Measurements from ENCODE around the gene RAPGEF3. TPM values are rescaled to one million over a fixed set of nuclear protein-coding genes. Genes with fewer than 3 reads are reported as not detected.

The RAPGEF3 gene
- total RNA-seq, 2 experiments from 2014 or later = 0.94 to 1.1 TPM

DNA sequence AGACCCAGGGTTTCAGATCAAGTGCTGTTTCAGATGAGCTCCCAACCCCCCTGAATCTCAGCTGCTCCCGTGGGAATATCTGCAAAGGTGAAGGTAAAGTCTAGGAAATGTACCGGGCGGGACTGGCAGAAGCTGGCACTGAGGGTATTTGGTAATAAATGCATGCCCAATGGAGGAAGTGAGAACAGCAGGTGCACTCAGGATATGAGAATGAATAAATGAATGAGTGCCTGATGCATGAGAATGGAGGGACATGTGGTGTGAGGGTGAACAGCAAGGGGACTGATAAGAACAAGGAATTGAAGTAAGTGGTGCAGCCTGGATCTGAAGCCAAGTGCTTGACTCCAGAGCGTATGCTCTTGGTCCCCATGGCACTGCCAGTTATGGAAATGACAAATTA lies 11.6 kb downstream of the RAPGEF3 start:
- DNase-seq (no peak), ATAC-seq (ENCODE audit: low read depth) (no peak)
- Mint-ChIP-seq H3K4me3 (no peak overlapping the region), H3K27me3 (peaks cover 14% of the 10 kb centered on the region), H3K27ac (no peak overlapping the region), H3K4me1 (peaks cover 4% of the 10 kb centered on the region), H3K36me3 (no peaks in the 10 kb centered on the region), H3K9me3 (no peaks in the 10 kb centered on the region)
- POLR2A ChIA-PET = no interaction called here

DNA sequence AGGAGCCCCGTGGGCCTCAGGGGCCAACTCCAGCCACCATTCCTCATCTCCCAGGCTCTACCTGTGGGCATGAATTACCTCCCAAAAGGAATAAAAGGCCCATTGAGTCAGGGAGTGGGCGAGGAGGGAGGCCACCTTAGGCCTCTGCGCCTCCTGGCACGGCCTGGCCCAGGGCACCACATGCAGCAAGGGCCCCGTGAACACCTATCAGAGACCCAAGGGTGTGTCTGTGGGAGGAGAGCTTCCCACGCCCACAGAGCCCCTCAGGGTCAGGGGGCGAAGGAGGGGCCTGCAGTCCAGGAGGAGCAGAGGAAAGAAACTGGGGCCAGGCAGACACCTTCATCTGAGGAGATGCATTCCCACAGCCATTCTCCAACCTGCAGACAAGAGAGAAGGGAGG lies 12.2 kb downstream of the RAPGEF3 start:
- POLR2A ChIA-PET = no interaction called here
- Mint-ChIP-seq H3K4me3 (no peak overlapping the region), H3K27ac (no peak overlapping the region), H3K4me1 (peaks cover 6% of the 10 kb centered on the region), H3K9me3 (no peaks in the 10 kb centered on the region), H3K27me3 (peaks cover 14% of the 10 kb centered on the region), H3K36me3 (no peaks in the 10 kb centered on the region)
- no peak for DNase-seq
- ATAC-seq (ENCODE audit: low read depth) = no peak

DNA sequence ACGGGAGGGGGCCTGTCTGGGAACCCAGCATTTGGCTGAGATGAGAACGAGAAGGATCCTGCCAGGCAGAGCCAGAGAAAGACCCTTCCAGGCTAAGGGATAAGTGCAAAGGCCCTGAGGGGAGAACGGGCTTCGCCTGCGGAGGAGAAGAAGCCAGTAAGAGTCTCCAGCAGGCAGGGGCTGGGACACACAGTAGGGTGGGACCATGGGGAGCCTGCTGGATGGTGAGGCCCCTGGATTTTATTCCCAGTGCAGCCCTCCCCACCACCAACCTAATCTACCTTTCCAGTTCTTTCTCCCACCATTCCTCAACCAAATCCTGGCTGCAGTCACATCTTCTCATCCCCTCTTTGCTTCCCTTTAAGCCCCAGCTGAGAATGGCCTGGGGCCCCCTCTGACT lies 12.6 kb downstream of the RAPGEF3 start:
- POLR2A ChIA-PET = no interaction called here
- Mint-ChIP-seq H3K4me3 (no peak overlapping the region), H3K36me3 (no peaks in the 10 kb centered on the region), H3K27me3 (peaks cover 14% of the 10 kb centered on the region), H3K27ac (no peak overlapping the region), H3K4me1 (peaks cover 10% of the 10 kb centered on the region), H3K9me3 (no peaks in the 10 kb centered on the region)
- DNase-seq = no peak
- no peak for ATAC-seq (ENCODE audit: low read depth)

DNA sequence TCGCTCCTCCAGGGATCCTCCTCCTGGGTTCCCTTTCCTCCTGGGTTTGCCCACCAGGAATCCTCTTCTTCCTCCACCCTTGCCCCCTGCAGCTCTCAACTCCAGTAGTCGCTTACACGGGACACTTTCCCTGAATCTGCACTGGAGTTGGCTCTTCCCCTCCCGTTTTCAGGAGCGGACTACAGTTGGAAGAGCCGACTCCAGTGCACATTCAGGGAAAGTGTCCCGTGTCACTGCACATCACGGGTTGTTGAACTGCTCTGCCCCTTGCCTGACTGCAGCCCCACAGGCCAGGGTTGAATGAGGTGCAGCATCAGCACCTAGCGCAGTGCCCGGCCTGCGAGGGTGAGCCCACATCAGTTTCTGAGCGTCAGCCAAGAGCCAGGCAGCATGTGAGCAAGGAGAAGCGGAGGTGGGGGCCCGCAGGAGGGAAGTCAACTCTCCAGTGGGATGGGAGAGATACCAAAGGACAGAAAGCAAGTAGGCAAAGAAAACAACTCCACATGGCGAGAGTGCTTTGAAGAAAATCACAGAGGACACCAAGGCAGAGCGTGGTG lies 13.1 kb downstream of the RAPGEF3 start:
- peaks cover 10% of the 10 kb centered on the region for H3K4me1 Mint-ChIP-seq
- peaks cover 14% of the 10 kb centered on the region for H3K27me3 Mint-ChIP-seq
- H3K4me3 Mint-ChIP-seq = no peak overlapping the region
- H3K36me3 Mint-ChIP-seq = no peaks in the 10 kb centered on the region
- ATAC-seq (ENCODE audit: low read depth) (no peak), DNase-seq (no peak)
- POLR2A ChIA-PET = interaction anchor here (0.7 to 4.8 kb wide), 2 partner anchors 21 to 68 kb away, joined by 3 to 37 read pairs; no protein-coding TSS in a partner anchor
- H3K27ac Mint-ChIP-seq = no peak overlapping the region
- H3K9me3 Mint-ChIP-seq = no peaks in the 10 kb centered on the region

DNA sequence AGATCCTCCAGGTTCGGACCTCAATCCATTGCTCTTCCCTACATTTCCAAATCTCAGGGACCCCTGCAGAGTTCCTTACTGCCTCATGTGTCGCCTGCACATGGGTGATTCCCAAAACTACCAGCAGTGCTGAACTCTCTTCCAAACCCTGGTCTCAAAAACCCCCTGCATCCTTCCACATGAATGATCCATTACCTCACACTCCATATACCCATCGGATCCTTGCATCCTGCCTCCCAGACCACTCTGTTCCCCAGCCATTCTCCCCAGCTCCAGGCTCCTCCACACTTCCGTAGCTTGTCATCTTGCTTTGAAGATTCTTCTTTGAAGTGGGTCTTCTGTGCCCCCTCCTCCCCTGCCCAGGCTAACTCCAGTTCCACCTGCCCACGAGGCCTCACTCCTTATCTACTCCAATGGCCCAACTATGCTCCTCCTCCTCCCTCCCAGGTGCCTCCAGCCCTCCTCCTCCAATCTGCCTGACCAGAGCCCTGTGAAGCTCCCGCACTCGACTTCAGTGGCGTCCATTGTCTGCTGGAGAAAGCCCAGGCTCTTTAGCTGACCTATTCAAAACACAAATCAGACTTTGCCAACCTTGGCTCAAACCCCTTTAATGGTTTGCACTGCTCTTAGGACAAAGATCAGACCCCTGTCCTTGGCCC lies 13.8 kb downstream of the RAPGEF3 start:
- Mint-ChIP-seq H3K36me3 (no peaks in the 10 kb centered on the region), H3K27me3 (peaks cover 14% of the 10 kb centered on the region), H3K27ac (no peak overlapping the region), H3K4me3 (no peak overlapping the region), H3K9me3 (no peaks in the 10 kb centered on the region), H3K4me1 (peaks cover 10% of the 10 kb centered on the region)
- ATAC-seq (ENCODE audit: low read depth) = no peak
- DNase-seq = no peak
- POLR2A ChIA-PET = interaction anchor here (0.6 to 4.8 kb wide), 5 partner anchors 22 to 92 kb away, joined by 3 to 37 read pairs (median 4); no protein-coding TSS in a partner anchor

DNA sequence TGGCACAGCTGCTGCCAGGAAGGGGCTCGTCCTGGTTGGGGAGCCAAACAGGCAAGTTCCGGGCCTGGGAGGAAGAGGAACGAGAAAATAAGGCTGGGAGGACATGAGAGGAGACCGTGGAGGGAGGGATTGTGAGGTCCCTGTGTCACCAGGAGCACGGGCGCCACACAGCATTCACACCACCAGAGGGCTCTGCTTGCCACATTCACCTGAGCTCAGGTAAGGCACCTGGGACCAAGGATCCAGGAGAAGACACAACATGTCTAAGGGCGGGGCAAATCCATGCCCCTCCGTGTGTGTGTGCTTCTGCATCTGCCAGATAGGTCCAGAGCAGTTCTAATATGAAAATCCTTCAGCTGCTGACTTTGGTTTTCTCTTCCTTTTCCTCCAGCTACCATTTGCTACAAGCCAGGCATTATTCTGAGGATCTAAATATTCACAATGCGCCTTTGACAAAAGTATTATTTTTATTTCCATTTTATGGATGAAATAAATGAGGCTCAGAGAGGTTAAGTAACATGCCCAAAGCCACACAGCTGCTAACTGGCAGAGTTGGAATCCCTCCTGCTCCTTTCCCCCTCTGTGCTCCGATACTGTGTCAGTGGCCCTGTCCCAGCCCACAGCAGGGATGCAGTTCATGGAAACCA lies 14.6 kb downstream of the RAPGEF3 start:
- peak; percentile 67 for DNase-seq
- Mint-ChIP-seq H3K36me3 (no peaks in the 10 kb centered on the region), H3K27ac (no peak overlapping the region), H3K4me1 (peaks cover 16% of the 10 kb centered on the region), H3K27me3 (peaks cover 14% of the 10 kb centered on the region), H3K9me3 (no peaks in the 10 kb centered on the region), H3K4me3 (no peak overlapping the region)
- POLR2A ChIA-PET = interaction anchor here (0.6 to 4.8 kb wide), 5 partner anchors 22 to 93 kb away, joined by 3 to 37 read pairs (median 4); partner anchors contain the start of gene SLC48A1
- peak; percentile 28 for ATAC-seq (ENCODE audit: low read depth)

DNA sequence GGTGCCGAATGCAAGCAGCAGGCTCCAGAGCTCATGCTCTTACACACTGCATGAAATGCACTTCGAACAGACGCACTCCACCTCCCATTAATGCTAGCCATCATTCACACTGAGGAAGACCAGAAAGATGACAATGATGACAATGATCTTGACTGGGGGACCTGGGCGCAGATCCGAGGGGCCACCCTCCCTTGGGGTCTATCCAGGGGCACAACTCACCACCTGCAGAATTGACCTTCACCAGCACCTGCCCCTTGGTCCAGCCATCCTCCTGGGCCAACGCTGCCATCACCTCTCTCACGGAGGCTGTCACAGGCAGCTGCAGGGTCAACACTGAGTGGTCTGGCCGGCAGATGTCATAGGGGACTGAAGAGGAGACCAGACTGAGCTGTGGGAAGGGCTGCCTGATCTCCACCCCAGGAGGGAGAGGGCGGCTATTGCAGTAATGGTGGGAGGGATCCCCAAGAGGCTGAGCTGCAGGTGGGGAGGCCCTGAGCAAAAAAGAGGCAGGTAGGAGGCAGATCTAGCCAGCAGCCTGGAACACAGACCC lies 15.3 kb downstream of the RAPGEF3 start:
- no peaks in the 10 kb centered on the region for H3K9me3 Mint-ChIP-seq
- no peak overlapping the region for H3K27ac Mint-ChIP-seq
- DNase-seq (no peak), ATAC-seq (ENCODE audit: low read depth) (no peak)
- POLR2A ChIA-PET = interaction anchor here (0.6 to 4.8 kb wide), 6 partner anchors 23 to 94 kb away, joined by 3 to 37 read pairs (median 4); partner anchors contain the start of gene SLC48A1
- H3K4me1 Mint-ChIP-seq = peaks cover 16% of the 10 kb centered on the region
- H3K36me3 Mint-ChIP-seq = no peaks in the 10 kb centered on the region
- peaks cover 14% of the 10 kb centered on the region for H3K27me3 Mint-ChIP-seq
- no peak overlapping the region for H3K4me3 Mint-ChIP-seq

DNA sequence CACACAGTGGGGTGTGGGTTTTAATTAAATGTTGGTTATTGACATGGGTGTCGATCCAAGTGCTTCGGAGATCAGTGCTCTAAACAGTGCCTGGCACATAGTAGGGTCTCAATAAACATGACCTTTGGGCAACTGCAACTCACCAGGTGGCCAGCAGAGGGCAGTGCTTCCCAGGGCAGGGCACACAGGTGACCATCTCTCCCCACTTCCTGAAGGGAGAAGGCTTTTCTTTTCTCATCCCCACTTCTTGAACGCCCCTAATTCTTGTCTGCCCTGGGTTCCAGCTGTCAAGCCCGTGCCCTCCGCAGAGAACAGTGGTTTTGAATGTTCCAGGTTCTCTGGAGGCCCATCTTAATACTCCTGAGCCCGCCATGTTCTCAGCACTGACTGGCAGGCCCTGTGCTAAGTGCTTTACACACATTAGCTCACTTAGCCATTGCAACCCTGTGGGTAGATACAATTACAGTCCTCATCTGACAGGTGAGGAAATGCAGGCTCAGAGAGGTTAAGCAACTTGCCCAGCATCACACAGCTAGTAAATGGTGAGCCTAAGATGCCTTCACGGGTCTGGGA lies 16.3 kb downstream of the RAPGEF3 start:
- Mint-ChIP-seq H3K4me3 (no peak overlapping the region), H3K27ac (no peak overlapping the region), H3K9me3 (no peaks in the 10 kb centered on the region), H3K27me3 (peaks cover 14% of the 10 kb centered on the region), H3K4me1 (peaks cover 16% of the 10 kb centered on the region), H3K36me3 (no peaks in the 10 kb centered on the region)
- ATAC-seq (ENCODE audit: low read depth) = peak; percentile 23
- DNase-seq = peak; percentile 84
- POLR2A ChIA-PET = interaction anchor here (0.6 to 4.8 kb wide), 9 partner anchors 14 to 96 kb away, joined by 3 to 37 read pairs (median 4); no protein-coding TSS in a partner anchor

DNA sequence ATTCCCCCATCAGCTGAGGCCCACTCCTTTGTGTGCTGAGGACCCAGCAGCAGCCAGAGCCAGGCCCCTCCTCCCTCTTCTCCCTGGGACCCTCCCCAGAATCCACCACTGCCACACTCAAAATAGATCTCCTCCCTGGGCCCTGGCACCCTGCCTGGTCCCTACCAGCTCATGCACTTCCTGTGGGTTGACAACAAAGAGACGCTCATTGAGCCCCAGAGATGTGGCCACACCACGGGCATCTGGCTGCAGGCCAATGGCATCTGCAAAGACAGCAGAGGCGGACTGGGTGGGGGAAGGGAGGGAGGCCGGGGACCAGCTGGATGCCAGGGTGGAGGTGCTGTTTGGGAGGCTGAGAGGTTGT lies 17.4 kb downstream of the RAPGEF3 start:
- Mint-ChIP-seq H3K4me3 (no peak overlapping the region), H3K27ac (no peak overlapping the region), H3K36me3 (no peaks in the 10 kb centered on the region), H3K9me3 (no peaks in the 10 kb centered on the region), H3K4me1 (peaks cover 19% of the 10 kb centered on the region), H3K27me3 (peaks cover 14% of the 10 kb centered on the region)
- POLR2A ChIA-PET = interaction anchor here (0.7 to 4.8 kb wide), 8 partner anchors 8 to 97 kb away, joined by 3 to 37 read pairs (median 4); partner anchors contain the start of genes ENDOU and SLC48A1
- ATAC-seq (ENCODE audit: low read depth) = peak; percentile 54
- DNase-seq = peak; percentile 55

DNA sequence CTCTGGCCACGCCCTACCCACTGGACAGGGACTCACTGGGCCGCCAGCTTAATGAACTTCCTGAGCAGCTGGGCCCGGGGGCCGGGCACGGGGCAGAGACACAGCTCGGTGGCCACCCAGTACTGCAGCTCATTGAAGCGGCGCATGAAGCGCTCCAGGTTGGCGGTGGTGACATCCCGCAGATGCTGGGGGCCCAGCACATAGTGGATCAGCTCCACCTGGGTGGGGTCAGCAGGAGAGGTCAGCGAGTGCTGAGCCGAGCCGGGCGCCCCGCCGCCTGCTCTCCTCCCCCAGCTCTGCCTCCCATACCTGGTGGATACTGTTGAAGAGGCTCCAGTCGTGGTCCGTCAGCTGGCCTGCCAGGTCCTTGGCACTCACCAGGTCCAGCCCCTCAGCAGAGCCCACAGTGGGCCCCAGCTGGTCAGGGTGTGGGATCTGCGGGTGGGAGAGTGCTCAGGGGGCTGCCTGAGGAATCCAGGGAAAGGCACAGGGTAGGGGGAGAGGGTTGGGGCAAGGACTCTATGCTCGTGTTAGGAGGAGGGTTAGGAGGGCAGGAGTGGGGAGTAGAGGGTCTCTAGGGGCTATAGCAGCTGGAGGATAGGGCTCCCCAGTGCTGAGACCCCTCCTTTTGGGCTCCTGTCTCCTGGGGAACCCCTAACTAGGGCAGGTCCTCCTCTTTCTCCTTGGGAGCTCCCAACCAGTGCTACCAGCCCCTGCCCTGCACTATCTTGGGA lies 17.9 kb downstream of the RAPGEF3 start:
- ATAC-seq (ENCODE audit: low read depth) (no peak), DNase-seq (no peak)
- Mint-ChIP-seq H3K27me3 (peaks cover 12% of the 10 kb centered on the region), H3K9me3 (no peaks in the 10 kb centered on the region), H3K36me3 (no peaks in the 10 kb centered on the region), H3K4me3 (no peak overlapping the region), H3K27ac (no peak overlapping the region), H3K4me1 (peaks cover 19% of the 10 kb centered on the region)
- POLR2A ChIA-PET = interaction anchor here (0.7 to 4.8 kb wide), 8 partner anchors 8 to 98 kb away, joined by 3 to 37 read pairs (median 4); partner anchors contain the start of genes ENDOU and SLC48A1

DNA sequence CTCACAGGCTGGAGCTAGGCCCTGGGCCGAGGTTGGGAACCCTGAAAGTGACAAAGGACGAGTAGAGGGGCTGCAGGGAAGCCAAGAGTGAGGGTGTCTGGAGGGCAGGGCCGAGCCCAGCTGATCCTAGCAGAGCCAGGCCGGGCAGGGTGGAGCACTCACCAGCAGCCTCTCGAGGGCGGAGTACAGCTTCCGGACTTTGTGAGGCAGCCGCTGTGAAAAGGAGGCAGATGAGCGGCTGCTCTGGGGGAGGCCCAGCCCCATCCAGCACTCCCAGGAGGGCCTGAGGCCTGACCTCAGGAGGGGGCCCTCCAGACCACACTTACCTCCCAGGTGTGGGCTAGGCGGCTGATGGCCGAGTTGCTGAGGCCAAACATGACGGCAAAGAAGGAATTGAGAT lies 18.7 kb downstream of the RAPGEF3 start:
- no peak overlapping the region for H3K27ac Mint-ChIP-seq
- DNase-seq = no peak
- H3K9me3 Mint-ChIP-seq = no peaks in the 10 kb centered on the region
- no peak for ATAC-seq (ENCODE audit: low read depth)
- no peak overlapping the region for H3K4me3 Mint-ChIP-seq
- H3K4me1 Mint-ChIP-seq = peaks cover 19% of the 10 kb centered on the region
- POLR2A ChIA-PET = interaction anchor here (1.2 to 2.3 kb wide), 3 partner anchors 33 to 98 kb away, joined by 3 to 8 read pairs (median 7); partner anchors contain the start of gene SLC48A1
- peaks cover 10% of the 10 kb centered on the region for H3K27me3 Mint-ChIP-seq
- H3K36me3 Mint-ChIP-seq = no peaks in the 10 kb centered on the region

DNA sequence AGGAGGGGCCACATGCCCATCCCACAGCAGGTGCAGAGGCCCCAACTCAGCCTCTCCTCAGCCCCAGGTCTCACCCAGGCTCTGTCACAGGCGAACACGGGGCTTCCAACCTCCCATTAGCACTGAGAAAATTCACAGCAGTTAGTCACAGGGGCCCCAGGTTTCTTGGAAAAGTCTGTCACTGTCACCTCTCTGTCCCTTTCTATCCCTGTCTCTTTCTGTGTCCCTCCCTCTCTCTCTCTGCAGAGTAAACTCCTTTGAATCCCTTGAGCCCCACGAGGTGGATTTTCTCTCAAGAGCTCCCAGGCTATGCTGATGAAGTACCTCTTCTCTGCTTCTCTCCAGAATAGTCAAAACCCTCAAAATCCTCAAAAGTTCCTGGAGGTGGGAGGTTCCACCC lies 19.4 kb downstream of the RAPGEF3 start:
- H3K36me3 Mint-ChIP-seq = no peaks in the 10 kb centered on the region
- H3K9me3 Mint-ChIP-seq = no peaks in the 10 kb centered on the region
- H3K4me3 Mint-ChIP-seq = no peak overlapping the region
- H3K4me1 Mint-ChIP-seq = peaks cover 19% of the 10 kb centered on the region
- H3K27me3 Mint-ChIP-seq = peaks cover 6% of the 10 kb centered on the region
- ATAC-seq (ENCODE audit: low read depth) (no peak), DNase-seq (no peak)
- no peak overlapping the region for H3K27ac Mint-ChIP-seq
- POLR2A ChIA-PET = interaction anchor here (1.2 kb wide), 1 partner anchor 74 kb away, joined by 3 read pairs; no protein-coding TSS in a partner anchor

All from activated naive CD8-positive, alpha-beta T cell treated with anti-CD3 and anti-CD28 coated beads, Interleukin-2, amount 10 ng/mL, durations not matched to agents 7 days and 5 days (primary cell).